Cardiac septum (tissue), 1 donor: ENCODE data around the gene BAIAP3. TPM values are rescaled to one million over a fixed set of nuclear protein-coding genes. Genes with fewer than 3 reads are reported as not detected.

Source experiments
- DNase-seq: peaks from one replicate; pipeline ENCODE4 v3.0.0-alpha.2; 2020; ENCODE audit warnings: low spot score
- intact Hi-C: fragments of 100-400 bp; cut with DNase I; formaldehyde crosslinking; loops from one replicate; pipeline ENCODE4 v1.14.0; 2022
- total RNA-seq: library from RNA; stranded (reverse); fragmentation: NEBNext Ultra II Directional; extraction: Animal tissue kit (Norgen Biotek cat#: 25700); gene quantifications from one replicate; pipeline ENCODE4 v1.2.1, GENCODE V29; 2021
- donor health status: DM: no; HTN: no; CAD: no.

Gene BAIAP3
- total RNA-seq, 1 donor from 2014 or later = 3.8 TPM

- no peak for DNase-seq
- intact Hi-C loops = no loop called here
These were observed 36.3 kb upstream of the BAIAP3 start for GRCh38 chr16:1297018-1297696.

DNA sequence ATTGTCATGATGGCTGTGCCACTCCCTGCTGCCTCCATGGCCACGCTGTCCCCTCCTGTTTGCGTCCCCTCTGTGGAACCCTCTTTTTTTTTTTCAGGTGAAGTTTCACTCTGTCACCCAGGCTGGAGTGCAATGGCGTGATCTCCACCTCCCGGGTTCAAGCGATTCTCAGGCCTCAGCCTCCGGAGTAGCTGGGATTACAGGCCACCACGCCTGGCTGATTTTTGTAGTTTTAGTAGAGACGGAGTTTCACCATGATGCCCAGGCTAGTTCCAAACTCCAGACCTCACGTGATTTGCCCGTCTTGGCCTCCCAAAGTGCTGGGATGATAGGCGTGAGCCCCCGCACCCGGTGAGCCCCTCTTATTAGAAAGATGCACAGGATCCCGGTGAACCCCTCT, 35.0 kb upstream of the BAIAP3 start:
- DNase-seq = no peak
- intact Hi-C loops = no loop called here

- DNase-seq = no peak
- intact Hi-C loops = no loop called here
These were observed 34.2 kb upstream of the BAIAP3 start for GRCh38 chr16:1299012-1299867.

DNA sequence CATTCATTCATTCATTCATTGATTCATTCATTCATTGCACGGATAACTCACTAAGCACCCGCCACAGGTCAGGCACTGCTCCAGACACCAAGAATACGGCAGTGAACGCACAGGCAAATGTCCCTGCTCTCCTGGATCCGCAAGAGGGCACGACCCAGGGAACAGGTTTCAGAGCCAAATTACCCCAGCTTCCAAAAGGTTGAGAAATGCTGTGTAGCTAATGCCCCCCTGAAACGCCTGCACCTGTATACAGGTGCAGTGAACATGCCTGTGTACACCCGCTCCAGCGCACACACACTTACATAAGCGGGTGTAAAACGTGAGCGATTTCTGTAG, 33.6 kb upstream of the BAIAP3 start:
- DNase-seq = no peak
- intact Hi-C loops = no loop called here

- DNase-seq = no peak
- intact Hi-C loops = no loop called here
These were observed 32.6 kb upstream of the BAIAP3 start for GRCh38 chr16:1300664-1301476.

GRCh38 chr16:1301562-1301961, 31.9 kb upstream of the BAIAP3 start:
- intact Hi-C loops = no loop called here
- no peak for DNase-seq

GRCh38 chr16:1305823-1306222, 27.6 kb upstream of the BAIAP3 start:
- intact Hi-C loops = no loop called here
- DNase-seq = no peak

DNA sequence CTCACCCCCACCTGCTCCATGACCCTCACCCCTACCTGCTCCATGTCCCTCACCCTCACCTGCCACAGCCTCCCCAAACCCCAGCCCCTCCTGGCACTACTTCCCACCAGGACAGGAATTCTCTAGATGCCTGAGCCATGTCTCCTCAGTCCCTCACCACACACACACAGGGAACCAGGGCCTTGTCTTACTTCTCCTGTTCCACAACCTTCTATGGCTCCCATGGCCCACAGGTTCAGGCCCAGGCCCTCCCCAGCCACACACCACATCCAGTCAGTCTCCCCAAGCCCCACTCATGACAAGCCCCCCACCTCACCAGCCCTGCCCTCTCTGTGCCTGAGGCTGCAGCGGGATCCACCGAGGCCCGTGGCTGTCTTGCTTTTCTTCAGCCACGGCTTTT, 27.1 kb upstream of the BAIAP3 start:
- DNase-seq = no peak
- intact Hi-C loops = no loop called here

DNA sequence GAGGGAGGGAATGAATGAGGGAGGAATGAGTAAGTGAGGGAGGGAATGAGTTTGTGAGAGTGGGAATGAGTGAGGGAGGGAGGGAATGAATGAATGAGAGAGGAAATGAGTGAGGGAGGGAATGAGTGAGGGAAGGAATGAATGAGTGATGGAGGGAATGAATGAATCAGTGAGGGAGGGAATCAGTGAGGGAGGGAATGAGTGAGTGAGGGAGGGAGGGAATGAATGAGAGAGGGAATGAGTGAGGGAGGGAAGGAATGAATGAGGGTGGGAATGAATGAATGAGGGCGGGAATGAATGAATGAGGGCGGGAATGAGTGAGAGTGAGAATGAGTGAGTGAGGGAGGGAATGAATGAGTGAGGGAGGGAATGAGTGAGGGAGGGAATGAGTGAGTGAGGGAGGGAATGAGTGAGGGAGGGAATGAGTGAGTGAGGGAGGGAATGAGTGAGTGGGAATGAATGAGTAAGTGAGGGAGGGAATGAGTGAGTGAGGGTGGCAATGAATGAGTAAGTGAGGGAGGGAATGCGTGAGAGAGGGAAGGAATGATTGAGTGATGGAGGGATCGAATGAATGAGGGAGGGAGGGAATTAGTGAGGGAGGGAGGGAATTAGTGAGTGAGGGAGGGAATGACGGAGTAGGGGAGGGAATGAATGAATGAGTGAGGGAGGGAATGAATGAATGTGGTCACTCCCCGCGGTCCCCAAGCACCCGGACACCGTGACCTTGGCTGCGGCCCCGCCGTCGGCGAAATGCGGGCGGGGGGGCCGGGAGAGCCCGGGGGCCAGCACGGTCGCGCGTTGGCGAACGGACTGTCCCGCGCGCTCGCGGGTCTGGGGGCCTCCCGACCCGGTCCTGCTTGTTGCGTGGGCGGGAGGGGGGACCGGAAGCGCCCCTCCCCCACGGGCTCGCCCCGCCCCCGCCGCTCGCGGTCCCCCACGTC, 25.1 kb upstream of the BAIAP3 start:
- intact Hi-C loops = no loop called here
- DNase-seq = no peak

DNA sequence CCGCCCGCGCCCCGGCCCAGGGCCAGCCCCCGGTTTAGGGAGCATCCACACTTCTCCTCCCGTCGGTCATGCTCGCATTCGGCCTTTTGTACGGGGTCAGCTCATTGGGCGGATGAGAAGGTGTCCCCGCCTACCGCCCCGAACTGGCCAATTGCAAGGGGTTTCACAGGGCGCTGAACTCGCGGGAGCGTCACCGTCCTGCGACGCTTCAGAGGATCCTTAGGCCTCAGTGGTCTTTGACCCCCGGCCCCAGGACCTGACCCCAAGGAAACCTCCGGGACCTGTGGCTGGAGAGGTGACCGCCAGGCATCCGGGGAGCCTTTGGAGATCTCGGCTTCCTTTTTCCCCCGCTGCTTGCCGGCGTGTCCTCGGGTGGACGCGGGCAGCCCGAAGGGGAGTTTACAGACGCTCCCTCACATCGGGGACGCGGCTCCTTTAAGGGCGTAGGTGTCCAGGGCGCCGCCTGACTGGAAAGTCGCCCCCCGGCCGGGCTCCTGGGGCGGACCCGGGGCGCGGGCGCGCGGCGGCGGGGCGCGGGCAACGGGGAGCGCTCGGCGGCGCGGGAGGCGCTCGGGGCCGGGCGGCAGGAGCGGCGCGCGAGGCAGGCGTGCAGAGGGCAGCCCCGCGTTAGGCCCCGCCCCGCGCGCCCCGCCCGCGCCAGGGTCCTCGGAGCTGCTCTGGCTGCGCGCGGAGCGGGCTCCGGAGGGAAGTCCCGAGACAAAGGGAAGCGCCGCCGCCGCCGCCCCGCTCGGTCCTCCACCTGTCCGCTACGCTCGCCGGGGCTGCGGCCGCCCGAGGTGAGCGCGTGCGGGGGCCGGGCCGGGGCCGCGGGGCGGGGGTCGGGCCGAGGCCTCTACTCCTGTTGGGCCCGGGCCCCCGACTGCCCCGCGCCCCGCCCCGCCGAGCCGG, 24.2 kb upstream of the BAIAP3 start, which contains the start of gene UBE2I:
Gene UBE2I (plus strand): TSS at position 660 of the 909 bp plus-strand sequence. CDS start 4,395 bp downstream, outside the sequence.
- intact Hi-C loops = no loop called here
- DNase-seq = peak; percentile 98

DNA sequence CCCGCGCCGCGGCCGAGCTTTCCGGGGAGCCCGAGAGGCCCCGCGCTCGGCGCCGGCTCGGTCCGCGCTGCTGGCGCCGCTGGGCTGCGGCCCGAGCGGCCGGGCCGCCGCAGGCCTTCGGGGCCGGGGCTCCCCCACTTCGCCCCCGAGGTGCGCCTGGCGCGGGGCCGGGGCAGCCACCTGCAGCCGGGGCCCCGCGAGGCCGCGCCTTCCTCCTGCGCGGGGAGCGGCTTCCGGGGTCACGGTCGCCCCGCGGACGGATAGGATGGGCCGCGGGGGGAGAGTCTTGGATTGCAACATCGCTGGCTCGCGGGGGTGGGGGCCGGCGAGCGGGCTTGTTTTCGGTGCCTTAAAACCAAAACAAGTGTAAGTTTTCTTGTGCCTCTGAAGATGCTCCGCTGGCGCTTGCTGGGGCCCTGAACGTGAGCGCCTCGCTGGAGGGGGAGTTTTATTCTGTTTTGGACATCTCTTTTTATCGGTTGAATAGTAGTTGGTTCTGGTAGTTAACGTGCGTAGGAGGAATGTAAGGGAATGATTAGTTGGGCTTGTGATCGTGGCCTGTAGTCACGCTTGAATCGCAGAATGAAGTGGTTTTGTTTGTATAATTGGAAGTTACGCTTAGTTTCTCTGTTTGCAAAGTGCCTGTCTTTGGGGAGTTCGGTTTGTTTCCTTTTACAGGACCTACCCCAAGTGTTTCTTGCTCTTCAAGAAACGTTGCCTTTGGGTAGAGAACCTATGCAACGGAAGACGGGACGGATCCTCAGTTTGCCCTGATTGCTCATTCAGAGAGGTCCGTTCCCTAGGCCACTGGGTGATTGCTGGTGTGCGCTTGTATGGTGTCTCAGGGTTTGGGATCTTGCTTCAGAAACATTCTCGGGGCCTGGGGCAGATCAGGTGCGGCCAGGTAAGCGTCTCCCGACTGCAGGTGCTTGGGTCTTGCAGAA, 23.3 kb upstream of the BAIAP3 start:
- intact Hi-C loops = loop anchor here (5.0 kb wide), 1 partner anchor 42 kb away; the partner anchor contains the start of genes GNPTG and TSR3
- DNase-seq = no peak

DNA sequence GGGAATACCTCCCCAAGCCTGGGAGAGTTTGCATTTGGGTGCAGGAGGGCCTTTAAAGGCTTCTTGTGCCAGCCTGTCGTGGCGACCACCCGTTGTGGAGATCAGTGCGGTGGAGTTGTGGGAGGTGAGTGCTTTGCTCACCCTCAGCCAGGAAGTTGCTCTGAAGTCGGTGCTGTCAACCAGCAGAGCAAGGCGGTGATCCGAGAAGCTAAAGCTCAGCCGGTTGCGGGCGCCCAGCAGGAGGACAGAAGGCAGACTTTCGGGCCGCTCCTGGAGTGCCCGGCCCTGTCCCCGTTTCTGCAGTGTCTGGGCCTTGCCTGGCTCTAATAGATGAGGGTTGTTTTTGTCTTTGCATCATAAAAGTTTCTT, 22.6 kb upstream of the BAIAP3 start:
- no peak for DNase-seq
- intact Hi-C loops = loop anchor here (5.0 kb wide), 1 partner anchor 41 kb away; the partner anchor contains the start of genes GNPTG and TSR3

DNA sequence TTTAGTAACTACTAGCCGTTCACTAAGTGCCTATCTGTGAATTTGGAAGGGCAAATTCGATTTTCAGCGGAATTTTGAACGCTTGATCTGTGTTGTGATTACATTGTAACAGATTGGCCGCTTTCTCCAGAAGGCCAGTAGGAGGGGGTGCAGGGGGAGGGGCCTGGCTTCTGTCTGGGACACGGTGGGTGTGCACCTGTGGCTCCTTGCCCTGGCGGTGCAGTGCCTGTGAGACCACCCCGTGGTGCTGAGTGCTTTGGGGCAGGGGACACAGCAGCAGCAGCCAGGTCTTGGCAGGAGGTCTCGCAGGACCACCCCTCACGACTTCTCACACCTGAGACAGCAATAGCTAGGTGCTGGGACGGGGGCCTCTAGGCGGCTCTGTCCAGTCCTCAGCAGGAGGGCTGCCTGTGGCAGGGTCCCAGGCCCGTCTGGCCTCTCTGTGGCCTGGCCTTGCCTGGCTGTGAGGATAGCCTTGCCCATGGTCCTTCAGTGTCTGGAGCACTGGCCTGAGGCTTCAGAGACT, 22.2 kb upstream of the BAIAP3 start:
- intact Hi-C loops = loop anchor here (5.0 kb wide), 1 partner anchor 41 kb away; the partner anchor contains the start of genes GNPTG and TSR3
- DNase-seq = no peak

DNA sequence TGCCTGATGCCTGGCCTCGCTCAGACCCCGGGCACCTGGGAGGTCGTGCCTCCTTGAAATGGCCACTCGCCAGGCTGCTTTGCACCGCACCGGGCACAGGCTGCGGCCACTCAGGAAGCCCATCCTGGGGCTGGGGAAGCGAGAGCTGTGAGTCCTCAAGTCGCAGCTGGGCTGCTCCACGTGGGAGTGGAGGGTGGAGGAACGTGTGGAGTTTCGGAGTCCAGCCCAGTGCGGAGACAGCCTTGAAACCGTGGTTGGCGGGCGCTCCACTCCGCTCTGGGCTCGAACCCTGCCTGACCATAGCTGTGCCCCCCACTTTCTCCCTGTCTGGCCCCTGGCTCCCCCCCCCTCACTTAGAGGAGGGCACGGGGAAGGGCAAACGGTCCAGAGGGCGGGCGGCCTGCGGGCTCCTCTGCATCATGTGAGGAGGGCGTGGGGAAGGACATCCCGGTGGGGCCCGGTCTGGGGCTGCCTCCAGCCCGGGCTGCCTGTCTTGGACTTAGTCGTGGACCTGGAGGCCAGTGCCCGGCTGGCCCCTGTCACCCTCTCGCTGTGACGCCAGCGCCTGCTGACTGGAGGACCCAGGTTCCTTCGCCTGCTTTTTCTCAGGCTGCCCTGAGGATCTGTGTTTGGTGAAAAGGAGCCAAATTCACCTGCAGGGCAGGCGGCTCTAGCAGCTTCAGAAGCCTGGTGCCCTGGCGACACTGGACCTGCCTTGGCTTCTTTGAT, 21.5 kb upstream of the BAIAP3 start:
- DNase-seq = no peak

GRCh38 chr16:1312467-1312816, 21.0 kb upstream of the BAIAP3 start:
- intact Hi-C loops = loop anchor here (5.0 kb wide), 1 partner anchor 40 kb away; the partner anchor contains the start of genes GNPTG and TSR3

More for the DNA sequence above, 21.5 kb upstream of the BAIAP3 start:
- intact Hi-C loops = loop anchor here (5.0 kb wide), 1 partner anchor 40 kb away; the partner anchor contains the start of genes GNPTG and TSR3

DNA sequence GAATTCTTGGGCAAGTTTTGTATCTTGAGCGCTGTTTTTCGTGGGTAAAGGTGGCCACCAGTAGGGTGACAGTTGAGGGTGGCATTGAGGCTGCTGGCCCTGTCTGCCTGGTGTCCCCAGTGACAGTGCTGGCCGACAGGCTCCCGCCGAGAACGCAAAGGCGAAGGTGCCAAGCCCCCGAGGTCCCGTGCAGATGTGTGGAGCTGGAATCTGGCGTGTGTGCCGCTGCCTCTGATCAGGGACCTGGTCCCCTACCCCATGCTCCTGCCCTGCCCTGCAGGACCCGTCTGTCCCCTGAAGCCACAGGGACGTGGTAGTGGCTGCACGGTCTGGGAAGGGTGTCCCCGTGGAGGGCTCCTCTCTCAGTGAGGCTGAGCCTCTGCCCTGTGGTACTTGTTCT, 20.5 kb upstream of the BAIAP3 start:
- intact Hi-C loops = loop anchor here (5.0 kb wide), 1 partner anchor 39 kb away; the partner anchor contains the start of genes GNPTG and TSR3
- DNase-seq = no peak

More at GRCh38 chr16:1312467-1312816, 21.0 kb upstream of the BAIAP3 start:
- no peak for DNase-seq
